HG03045 (cell line): ENCODE data around the gene CCDC160.

Experiments
- ATAC-seq: cut with Tn5 transposase; IDR thresholded peaks from one replicate; pipeline ENCODE4 v1.9.1; 2021; ENCODE audit warnings: mild to moderate bottlenecking, moderate library complexity; ENCODE audit not compliant: unreplicated experiment

The CCDC160 gene

GRCh38 chrX:134294548-134294947 lies 57.6 kb downstream of the CCDC160 start:
- no peak for ATAC-seq
